ENCODE measurements around the gene AGBL1. TPM values are rescaled to one million over a fixed set of nuclear protein-coding genes. Genes with fewer than 3 reads are reported as not detected.

AGBL1 gene
- total and polyA plus RNA-seq, 11 donors, result under 0.01 to 0.08 (median 0.02) TPM; not detected in 8

DNA sequence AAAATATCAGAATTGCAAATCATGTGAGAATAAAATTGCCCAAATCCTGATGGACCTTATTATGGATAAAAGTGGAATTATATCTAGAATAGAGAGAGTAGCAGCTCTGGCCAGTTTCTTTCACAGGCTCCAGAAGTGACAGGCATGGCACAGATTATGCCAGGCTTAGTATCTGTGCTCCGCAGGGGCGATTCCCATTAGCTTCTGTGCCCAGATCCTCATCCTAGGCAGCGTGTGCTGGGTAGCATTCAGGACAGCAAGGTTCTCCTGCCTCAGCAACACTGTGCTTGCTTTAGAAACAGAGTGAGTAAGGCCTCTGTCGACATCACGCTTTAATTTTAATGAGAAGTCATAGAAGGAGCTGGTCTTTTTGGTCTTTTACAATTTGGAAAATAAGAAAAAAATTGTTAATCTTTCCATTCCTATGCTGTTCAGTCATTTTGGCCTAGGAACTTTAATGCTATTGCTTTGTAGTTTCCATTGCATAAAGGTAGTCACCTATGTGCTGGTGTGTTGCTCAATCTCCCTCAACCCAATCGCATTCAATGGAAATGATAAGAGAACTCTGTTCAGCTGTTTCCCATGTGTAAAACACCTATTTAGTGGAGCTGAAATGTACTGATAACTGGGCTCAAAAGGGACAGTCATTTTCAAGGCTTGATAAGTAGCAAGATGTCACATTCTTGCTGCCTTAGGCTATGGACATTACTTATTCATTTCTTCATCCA is 770.1 kb downstream of the AGBL1 start:
- DNase-seq (peak in 4 of 5 donors; percentile 46 to 74 (median 50)), ATAC-seq (peak; percentile 96 to 99 (median 98))
- H3K27me3 ChIP-seq, result no peaks in the 10 kb centered on the region
- no peak for TF ChIP-seq POLR2A (IDR thresholded peaks at IDR 0.05)
- TF ChIP-seq, protein P1, sequence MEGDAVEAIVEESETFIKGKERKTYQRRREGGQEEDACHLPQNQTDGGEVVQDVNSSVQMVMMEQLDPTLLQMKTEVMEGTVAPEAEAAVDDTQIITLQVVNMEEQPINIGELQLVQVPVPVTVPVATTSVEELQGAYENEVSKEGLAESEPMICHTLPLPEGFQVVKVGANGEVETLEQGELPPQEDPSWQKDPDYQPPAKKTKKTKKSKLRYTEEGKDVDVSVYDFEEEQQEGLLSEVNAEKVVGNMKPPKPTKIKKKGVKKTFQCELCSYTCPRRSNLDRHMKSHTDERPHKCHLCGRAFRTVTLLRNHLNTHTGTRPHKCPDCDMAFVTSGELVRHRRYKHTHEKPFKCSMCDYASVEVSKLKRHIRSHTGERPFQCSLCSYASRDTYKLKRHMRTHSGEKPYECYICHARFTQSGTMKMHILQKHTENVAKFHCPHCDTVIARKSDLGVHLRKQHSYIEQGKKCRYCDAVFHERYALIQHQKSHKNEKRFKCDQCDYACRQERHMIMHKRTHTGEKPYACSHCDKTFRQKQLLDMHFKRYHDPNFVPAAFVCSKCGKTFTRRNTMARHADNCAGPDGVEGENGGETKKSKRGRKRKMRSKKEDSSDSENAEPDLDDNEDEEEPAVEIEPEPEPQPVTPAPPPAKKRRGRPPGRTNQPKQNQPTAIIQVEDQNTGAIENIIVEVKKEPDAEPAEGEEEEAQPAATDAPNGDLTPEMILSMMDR (IDR thresholded peaks at IDR 0.05), result no peak
- H3K36me3 ChIP-seq, result no peaks in the 10 kb centered on the region
- no peak overlapping the region for H3K4me3 ChIP-seq
- intact Hi-C loops (cut with DNase I), result no loop called here
- peaks cover 0 to 24% (median 2%) of the 10 kb centered on the region in 12 donors for H3K4me1 ChIP-seq
- peaks cover 0 to 21% (median 0%) of the 10 kb centered on the region in 12 donors for H3K9me3 ChIP-seq
- 54 to 61% (median 58%) methylated on average over 6 of the region's 6 CpGs for WGBS, 4 donors
- peak overlapping the region in 9 of 12 donors; percentile 14 to 72 (median 55) for H3K27ac ChIP-seq

DNA sequence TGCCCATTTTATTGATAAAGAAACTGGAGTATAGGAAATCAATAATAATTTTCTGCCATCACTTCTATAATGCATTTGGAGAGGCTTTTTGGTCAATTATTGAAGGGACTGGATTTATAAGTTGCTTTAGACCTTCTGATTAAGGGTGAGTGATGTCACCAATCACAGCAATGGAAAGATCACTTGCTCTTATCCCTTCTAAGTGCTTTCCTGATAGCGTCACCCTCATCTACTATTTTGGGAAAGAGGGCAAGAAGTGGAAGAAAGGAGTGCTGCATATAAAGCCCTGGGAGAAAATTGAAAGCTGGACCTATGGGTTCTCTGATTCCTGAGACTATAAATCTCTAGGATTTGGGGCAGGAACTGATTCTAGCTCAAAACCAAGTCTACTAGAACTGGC is 771.3 kb downstream of the AGBL1 start:
- intact Hi-C loops (cut with DNase I), result no loop called here
- Histone ChIP-seq H3K4me3 (no peak overlapping the region), H3K27ac (peak overlapping the region in 4 of 12 donors; percentile 22 to 72 (median 60)), H3K4me1 (peaks cover 0 to 24% (median 2%) of the 10 kb centered on the region in 12 donors), H3K9me3 (peaks cover 0 to 14% (median 0%) of the 10 kb centered on the region in 12 donors), H3K27me3 (no peaks in the 10 kb centered on the region), H3K36me3 (no peaks in the 10 kb centered on the region)
- TF ChIP-seq POLR2A (IDR thresholded peaks at IDR 0.05), result no peak
- TF ChIP-seq, protein P1 (IDR thresholded peaks at IDR 0.05), result no peak
- ATAC-seq (peak in 2 of 4 donors; percentile 56 to 73), DNase-seq (no peak)
- WGBS, 4 donors, result 39 to 50% (median 49%) methylated on average over 1 of the region's 1 CpG

DNA sequence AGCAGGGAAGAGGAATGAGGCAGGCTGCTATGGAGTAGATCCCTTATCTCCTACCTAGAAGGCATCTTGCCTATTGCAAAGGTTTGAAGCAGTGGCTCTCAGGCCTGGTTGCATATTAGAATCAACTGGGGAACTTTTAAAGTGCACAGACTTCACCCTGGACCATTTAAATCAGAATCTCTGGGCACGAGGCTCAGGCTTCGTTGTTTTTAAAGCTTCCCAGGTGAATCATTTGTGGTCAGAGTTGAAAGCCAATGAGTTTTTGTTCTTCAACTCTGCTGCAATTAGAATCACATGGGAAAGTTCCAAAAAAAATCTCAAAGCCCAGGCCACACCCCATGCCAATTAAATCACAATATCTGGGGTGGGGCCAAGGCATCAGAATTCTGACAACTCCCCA is 773.1 kb downstream of the AGBL1 start:
- no peak for DNase-seq
- H3K9me3 ChIP-seq, result no peaks in the 10 kb centered on the region
- H3K4me3 ChIP-seq, result no peak overlapping the region
- H3K27me3 ChIP-seq, result no peaks in the 10 kb centered on the region
- intact Hi-C loops (cut with DNase I), result no loop called here
- H3K36me3 ChIP-seq, result no peaks in the 10 kb centered on the region
- peaks cover 0 to 24% (median 2%) of the 10 kb centered on the region in 12 donors for H3K4me1 ChIP-seq
- ATAC-seq, result no peak
- 85 to 96% (median 90%) methylated on average over 2 of the region's 2 CpGs for WGBS, 4 donors
- H3K27ac ChIP-seq, result no peak overlapping the region
- no peak for TF ChIP-seq POLR2A (IDR thresholded peaks at IDR 0.05)
- TF ChIP-seq, protein P1 (IDR thresholded peaks at IDR 0.05), result no peak

DNA sequence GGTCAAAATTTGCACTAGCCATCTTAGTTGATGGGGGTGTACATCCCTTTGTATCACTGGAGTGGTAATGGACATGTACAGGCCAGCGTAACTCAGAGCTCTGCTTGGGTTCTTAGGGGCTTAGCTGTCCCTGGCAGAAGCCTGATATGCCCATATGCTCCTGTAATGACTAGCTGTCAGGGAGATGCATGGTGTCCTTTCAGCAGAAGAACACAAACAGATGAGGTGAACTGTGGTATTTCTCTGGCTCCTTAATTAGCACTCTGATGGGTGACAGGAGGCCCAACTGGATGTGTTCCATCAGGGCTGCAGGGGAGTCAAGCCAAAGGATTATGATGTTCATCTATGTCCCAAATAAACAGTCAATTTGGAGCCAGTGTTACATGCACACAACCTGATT is 774.5 kb downstream of the AGBL1 start:
- WGBS, 4 donors, result 53 to 77% (median 71%) methylated on average over 1 of the region's 1 CpG
- DNase-seq (peak in 1 of 5 donors; percentile 28), ATAC-seq (peak in 3 of 4 donors; percentile 37 to 52 (median 48))
- TF ChIP-seq POLR2A (IDR thresholded peaks at IDR 0.05), result no peak
- TF ChIP-seq, protein P1 (IDR thresholded peaks at IDR 0.05), result no peak
- Histone ChIP-seq H3K27me3 (no peaks in the 10 kb centered on the region), H3K9me3 (no peaks in the 10 kb centered on the region), H3K4me3 (no peak overlapping the region), H3K27ac (no peak overlapping the region), H3K4me1 (peaks cover 0 to 22% (median 2%) of the 10 kb centered on the region in 12 donors), H3K36me3 (no peaks in the 10 kb centered on the region)
- intact Hi-C loops (cut with DNase I), result no loop called here

All from heart left ventricle (tissue), 16 donors.